Measurements from ENCODE around the gene SPTLC1.
"Not testable (repeated sequence)": the region's sequence is repeated elsewhere in the genome, so short reads cannot be mapped to it uniquely, and the experiment has no call there.

SPTLC1 gene

DNA sequence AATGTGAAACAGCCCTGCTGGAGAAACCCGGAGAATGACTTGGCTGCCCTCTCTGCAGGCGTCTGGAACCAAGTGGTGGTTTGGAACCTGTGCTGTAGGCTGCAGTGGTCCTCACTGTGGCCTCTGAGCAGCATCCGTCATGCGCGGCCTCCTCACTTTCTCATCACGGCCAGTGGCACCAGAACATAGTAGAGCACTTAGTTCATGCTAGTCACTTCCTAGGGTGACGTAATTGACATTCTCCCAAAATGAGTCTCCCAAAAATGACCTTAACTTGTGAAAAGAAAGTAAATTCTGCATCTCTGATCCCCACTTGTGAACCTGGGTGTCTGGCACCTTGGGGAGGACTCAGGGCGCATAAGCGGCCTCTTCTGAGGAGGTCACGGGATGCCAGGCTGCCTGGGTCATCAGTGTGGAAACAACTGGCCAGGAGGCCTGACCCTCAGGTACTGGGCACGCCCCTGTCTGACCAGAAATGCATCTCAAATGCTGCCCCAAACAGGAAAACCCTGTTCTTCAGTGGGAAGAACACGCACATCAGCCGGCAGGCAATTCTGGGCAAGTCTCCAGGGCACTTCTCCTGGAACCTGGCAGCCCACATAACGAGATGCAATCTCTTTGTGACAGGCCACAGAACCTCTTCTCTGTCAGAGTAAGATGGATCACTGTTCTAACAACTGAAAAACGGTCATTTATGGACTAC, 36.6 kb upstream of the SPTLC1 start:
- DNase-seq (ENCODE audit: low spot score) = no peak
- no peak overlapping the region for H3K4me3 ChIP-seq (ENCODE audit: severe bottlenecking)
- H3K4me1 ChIP-seq (ENCODE audit: insufficient read depth, poor library complexity, severe bottlenecking) = peaks cover 31% of the 10 kb centered on the region
- ATAC-seq (ENCODE audit: low read depth) = peak; percentile 26
- peak overlapping the region; percentile 62 for H3K27ac ChIP-seq (ENCODE audit: poor library complexity, severe bottlenecking)
- H3K36me3 ChIP-seq (ENCODE audit: low read depth) = no peaks in the 10 kb centered on the region
- no peak for TF ChIP-seq CTCF (IDR thresholded peaks at IDR 0.05; ENCODE audit: poor library complexity, severe bottlenecking)
- H3K27me3 ChIP-seq (ENCODE audit: insufficient read depth, poor library complexity, severe bottlenecking) = no peaks in the 10 kb centered on the region
- no peaks in the 10 kb centered on the region for H3K9me3 ChIP-seq (ENCODE audit: severe bottlenecking)

DNA sequence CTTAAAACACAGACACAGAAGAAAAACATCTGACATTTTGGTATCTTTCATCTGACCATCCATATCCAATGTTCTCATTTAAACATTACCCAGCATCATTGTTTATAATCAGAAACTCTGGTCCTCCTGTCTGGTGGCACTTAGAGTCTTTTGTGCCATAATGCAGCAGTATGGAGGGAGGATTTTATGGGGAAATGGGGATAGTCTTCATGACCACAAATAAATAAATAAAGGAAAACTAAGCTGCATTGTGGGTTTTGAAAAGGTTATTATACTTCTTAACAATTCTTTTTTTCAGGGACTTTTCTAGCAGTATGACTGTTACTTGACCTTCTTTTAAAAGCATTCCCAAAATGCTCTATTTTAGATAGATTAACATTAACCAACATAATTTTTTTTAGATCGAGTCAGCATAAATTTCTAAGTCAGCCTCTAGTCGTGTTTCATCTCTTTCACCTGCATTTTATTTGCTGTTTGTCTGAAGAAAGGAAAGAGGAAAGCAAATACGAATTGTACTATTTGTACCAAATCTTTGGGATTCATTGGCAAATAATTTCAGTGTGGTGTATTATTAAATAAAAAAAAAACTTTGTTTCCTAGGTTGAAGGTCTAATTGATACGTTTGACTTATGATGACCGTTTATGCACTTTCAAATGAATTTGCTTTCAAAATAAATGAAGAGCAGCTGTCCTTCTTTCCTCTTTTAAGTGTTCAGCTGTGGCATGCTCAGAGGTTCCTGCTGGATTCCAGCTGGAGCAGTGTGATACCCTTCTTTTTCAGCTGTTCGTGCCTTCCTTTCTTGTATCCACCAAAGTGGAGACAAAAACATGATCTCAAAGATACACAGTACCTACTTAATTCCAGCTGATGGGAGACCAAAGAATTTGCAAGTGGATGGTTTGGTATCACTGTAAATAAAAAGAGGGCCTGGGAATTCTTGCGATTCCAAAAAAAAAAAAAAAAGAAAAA, 35.6 kb upstream of the SPTLC1 start:
- H3K9me3 ChIP-seq (ENCODE audit: severe bottlenecking); H3K27me3 ChIP-seq (ENCODE audit: insufficient read depth, poor library complexity, severe bottlenecking); H3K4me3 ChIP-seq (ENCODE audit: severe bottlenecking); ATAC-seq (ENCODE audit: low read depth); H3K36me3 ChIP-seq (ENCODE audit: low read depth); DNase-seq (ENCODE audit: low spot score): not testable (repeated sequence)
- peaks cover 35% of the 10 kb centered on the region for H3K4me1 ChIP-seq (ENCODE audit: insufficient read depth, poor library complexity, severe bottlenecking)
- H3K27ac ChIP-seq (ENCODE audit: poor library complexity, severe bottlenecking) = peak overlapping the region; percentile 62

GRCh38 chr9:92147852-92148180, 32.6 kb upstream of the SPTLC1 start:
- Histone ChIP-seq H3K36me3 (ENCODE audit: low read depth) (no peaks in the 10 kb centered on the region), H3K27ac (ENCODE audit: poor library complexity, severe bottlenecking) (peak overlapping the region; percentile 78), H3K4me1 (ENCODE audit: insufficient read depth, poor library complexity, severe bottlenecking) (peaks cover 22% of the 10 kb centered on the region), H3K27me3 (ENCODE audit: insufficient read depth, poor library complexity, severe bottlenecking) (no peaks in the 10 kb centered on the region), H3K9me3 (ENCODE audit: severe bottlenecking) (no peaks in the 10 kb centered on the region), H3K4me3 (ENCODE audit: severe bottlenecking) (no peak overlapping the region)
- TF ChIP-seq CTCF (IDR thresholded peaks at IDR 0.05; ENCODE audit: poor library complexity, severe bottlenecking) = no peak
- ATAC-seq (ENCODE audit: low read depth) (no peak), DNase-seq (ENCODE audit: low spot score) (no peak)

DNA sequence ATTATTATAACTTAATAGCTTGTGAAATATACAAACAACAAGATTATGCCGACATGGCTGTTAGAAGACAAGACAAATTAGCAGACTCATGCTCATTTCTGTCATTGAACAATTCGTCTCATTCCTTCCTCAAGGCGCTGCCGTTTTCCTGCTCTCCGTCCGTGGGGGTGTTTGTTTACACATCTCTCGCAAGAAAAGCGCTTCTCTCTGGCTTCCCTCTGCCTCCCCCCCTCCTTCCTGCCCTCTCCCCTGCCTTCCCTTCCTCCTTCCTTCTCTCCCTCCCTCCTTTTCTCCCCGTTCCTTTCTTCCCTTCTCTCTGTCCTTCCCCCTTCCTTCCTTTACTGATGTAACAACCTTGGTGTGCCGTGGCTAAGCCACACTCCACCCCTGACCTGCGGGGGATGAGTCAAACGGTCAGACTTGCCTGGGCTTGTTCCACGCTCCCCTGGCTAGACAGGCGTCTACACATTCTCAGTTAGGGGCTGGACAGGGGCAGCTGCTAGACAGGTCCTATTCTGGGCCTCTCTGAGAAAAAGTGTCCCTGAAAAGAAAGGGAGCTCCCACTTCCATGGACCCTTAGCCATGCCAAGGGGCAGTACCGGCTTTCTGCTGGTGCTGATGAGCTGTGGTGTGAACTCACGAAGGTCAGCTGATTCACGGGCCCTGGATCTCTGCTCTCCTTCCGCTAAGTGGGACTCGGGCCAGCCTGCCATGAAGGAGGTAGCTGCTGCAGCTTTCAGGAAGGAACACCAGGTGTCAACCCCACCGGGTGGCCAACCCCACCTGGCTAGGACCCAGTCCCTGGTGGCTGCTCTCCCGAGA, 32.0 kb upstream of the SPTLC1 start:
- peak; percentile 94 for ATAC-seq (ENCODE audit: low read depth)

More for the DNA sequence above, 32.0 kb upstream of the SPTLC1 start:
- Histone ChIP-seq H3K4me1 (ENCODE audit: insufficient read depth, poor library complexity, severe bottlenecking) (peaks cover 19% of the 10 kb centered on the region), H3K36me3 (ENCODE audit: low read depth) (no peaks in the 10 kb centered on the region), H3K27me3 (ENCODE audit: insufficient read depth, poor library complexity, severe bottlenecking) (no peaks in the 10 kb centered on the region), H3K9me3 (ENCODE audit: severe bottlenecking) (no peaks in the 10 kb centered on the region), H3K27ac (ENCODE audit: poor library complexity, severe bottlenecking) (peak overlapping the region; percentile 78), H3K4me3 (ENCODE audit: severe bottlenecking) (no peak overlapping the region)
- TF ChIP-seq CTCF (IDR thresholded peaks at IDR 0.05; ENCODE audit: poor library complexity, severe bottlenecking) = no peak
- DNase-seq (ENCODE audit: low spot score) = peak; percentile 84
